Colonic mucosa (tissue), 4 donors: ENCODE results near the gene MTOR. TPM values are rescaled to one million over a fixed set of nuclear protein-coding genes. Genes with fewer than 3 reads are reported as not detected.

Experiments used
- DNase-seq: peaks from one replicate; pipeline ENCODE4 v3.0.0-alpha.2; 2020
- H3K27ac ChIP-seq: fragments of 200-600 bp; one replicate; pipeline ENCODE4 v1.8.0; 2021
- H3K27me3 ChIP-seq: fragments of 200-600 bp; one replicate; pipeline ENCODE4 v1.8.0; 2021
- H3K36me3 ChIP-seq: fragments of 200-600 bp; one replicate; pipeline ENCODE4 v1.8.0; 2021
- H3K4me1 ChIP-seq: fragments of 200-600 bp; one replicate; pipeline ENCODE4 v1.8.0; 2021; ENCODE audit warnings: mild to moderate bottlenecking
- H3K4me3 ChIP-seq: fragments of 200-600 bp; one replicate; pipeline ENCODE4 v1.8.0; 2021
- H3K9ac ChIP-seq, 2 donors: one replicate each; pipeline ENCODE4 v1.7.0; 2013; ENCODE audit warnings: control low read depth in 2 of 2, low read depth in 2 of 2, low read length in 2 of 2
- H3K9me3 ChIP-seq: fragments of 200-600 bp; one replicate; pipeline ENCODE4 v1.8.0; 2021
- intact Hi-C: fragments of 100-400 bp; cut with DNase I; formaldehyde crosslinking; loops from one replicate; pipeline ENCODE4 v1.14.1; 2022
- total RNA-seq, 2 donors: library from RNA; stranded (reverse); fragmentation: NEBNext Ultra II Directional in 1 of 2; extraction: Animal tissue kit (Norgen Biotek cat#: 25700) in 1 of 2; gene quantifications; one replicate each; pipeline ENCODE4 v1.2.1, GENCODE V29; 2021
- TF ChIP-seq, protein P1 (sequence below): fragments of 200-600 bp; IDR thresholded peaks from one replicate; pipeline ENCODE4 v1.8.0; 2022; ENCODE audit warnings: antibody characterized with exemption, mild to moderate bottlenecking
- donor health status: healthy.
- donor health status: DM: no; HTN: no; CAD: no.
- donor health status: DM: no; HTN: no; CAD: no.

MTOR gene
- total RNA-seq, 2 donors from 2014 or later: 29.9 to 50.2 TPM

DNA sequence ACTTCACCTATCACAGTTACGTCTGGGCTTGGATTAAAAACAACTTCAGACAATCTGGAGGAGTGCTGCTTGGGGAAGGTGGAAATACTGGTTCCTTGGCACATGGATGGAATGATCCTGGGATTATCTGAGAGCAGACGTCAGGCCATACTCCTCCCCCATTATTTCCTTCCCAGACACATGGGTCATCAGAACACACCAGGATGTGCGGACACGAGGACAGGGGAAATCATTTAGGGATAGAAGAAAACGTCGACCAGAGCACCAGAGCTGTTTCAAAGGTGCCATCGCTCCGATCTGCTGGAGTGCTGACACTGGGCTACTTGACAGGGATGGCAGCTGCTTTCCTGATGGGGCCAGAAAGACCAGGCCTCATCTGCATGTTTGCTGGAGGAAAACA lies 105.0 kb downstream of the MTOR start:
- Histone ChIP-seq H3K36me3 (no peaks in the 10 kb centered on the region), H3K9me3 (no peaks in the 10 kb centered on the region), H3K4me3 (no peak overlapping the region), H3K4me1 (no peaks in the 10 kb centered on the region), H3K9ac (no peak overlapping the region), H3K27me3 (no peaks in the 10 kb centered on the region), H3K27ac (no peak overlapping the region)
- TF ChIP-seq, protein P1, sequence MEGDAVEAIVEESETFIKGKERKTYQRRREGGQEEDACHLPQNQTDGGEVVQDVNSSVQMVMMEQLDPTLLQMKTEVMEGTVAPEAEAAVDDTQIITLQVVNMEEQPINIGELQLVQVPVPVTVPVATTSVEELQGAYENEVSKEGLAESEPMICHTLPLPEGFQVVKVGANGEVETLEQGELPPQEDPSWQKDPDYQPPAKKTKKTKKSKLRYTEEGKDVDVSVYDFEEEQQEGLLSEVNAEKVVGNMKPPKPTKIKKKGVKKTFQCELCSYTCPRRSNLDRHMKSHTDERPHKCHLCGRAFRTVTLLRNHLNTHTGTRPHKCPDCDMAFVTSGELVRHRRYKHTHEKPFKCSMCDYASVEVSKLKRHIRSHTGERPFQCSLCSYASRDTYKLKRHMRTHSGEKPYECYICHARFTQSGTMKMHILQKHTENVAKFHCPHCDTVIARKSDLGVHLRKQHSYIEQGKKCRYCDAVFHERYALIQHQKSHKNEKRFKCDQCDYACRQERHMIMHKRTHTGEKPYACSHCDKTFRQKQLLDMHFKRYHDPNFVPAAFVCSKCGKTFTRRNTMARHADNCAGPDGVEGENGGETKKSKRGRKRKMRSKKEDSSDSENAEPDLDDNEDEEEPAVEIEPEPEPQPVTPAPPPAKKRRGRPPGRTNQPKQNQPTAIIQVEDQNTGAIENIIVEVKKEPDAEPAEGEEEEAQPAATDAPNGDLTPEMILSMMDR: no peak
- no peak for DNase-seq
- intact Hi-C loops: no loop called here

DNA sequence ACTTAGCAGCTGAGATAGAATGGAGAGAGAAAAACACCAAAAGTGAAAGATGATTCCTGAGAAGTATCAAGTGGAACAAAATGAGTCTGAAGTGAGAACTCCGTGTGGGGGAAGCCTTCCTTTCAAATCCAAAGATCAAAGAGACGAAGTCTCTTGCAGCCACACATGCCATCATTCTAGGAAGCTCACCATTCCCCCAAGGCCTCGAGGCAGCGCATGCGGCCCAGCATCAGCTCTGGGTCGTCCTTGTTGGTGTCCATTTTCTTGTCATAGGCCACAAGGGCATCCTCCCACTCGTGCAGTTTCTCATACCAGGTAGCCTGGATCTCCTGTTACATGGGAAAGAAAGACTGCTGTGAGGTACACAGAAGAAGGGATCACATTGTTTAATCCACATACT lies 105.4 kb downstream of the MTOR start:
- H3K4me3 ChIP-seq: no peak overlapping the region
- H3K36me3 ChIP-seq: no peaks in the 10 kb centered on the region
- no peaks in the 10 kb centered on the region for H3K9me3 ChIP-seq
- H3K27ac ChIP-seq: no peak overlapping the region
- no peaks in the 10 kb centered on the region for H3K27me3 ChIP-seq
- intact Hi-C loops: no loop called here
- H3K9ac ChIP-seq: no peak overlapping the region
- TF ChIP-seq, protein P1: no peak
- no peaks in the 10 kb centered on the region for H3K4me1 ChIP-seq
- no peak for DNase-seq

DNA sequence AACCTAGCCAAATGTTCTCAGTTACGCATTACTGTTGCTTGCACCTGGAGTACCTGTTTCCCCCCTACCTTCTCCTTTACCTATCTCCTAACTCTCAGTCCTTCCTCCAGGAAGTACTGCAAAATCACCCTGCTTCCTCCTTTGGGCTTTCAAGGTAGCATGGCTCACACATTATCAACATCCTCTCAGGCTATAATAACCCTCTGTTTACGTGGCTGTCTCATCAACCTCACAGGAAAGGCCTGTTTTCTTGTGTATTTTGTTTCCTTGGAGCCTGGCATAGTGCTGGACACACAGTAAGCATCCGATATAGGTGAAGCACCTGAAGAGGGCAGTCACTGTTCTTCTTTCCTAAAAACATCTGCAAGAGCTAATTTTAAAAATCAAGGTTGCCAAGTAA lies 105.9 kb downstream of the MTOR start:
- Histone ChIP-seq H3K9ac (no peak overlapping the region), H3K4me3 (no peak overlapping the region), H3K9me3 (no peaks in the 10 kb centered on the region), H3K4me1 (no peaks in the 10 kb centered on the region), H3K36me3 (no peaks in the 10 kb centered on the region), H3K27ac (no peak overlapping the region), H3K27me3 (no peaks in the 10 kb centered on the region)
- intact Hi-C loops: no loop called here
- DNase-seq: no peak
- TF ChIP-seq, protein P1: no peak

DNA sequence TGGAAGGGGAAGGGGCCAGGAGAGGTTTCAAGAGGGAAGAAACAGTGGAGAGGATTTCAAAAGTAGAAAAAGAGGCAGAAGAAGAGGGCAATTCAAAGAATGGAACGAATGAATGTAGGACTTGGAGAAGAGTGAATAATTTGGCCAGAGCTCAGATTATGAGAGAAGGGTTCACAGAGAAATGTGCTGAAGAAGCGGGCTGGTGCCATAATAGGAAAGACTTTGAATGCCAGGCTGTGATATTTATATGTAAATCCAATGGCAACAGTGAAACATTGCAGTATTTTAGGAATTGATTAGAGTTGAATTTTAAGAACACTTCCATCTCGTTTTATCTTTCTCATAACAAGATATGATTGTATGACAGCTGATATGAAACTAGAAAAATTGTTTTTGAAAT lies 109.2 kb downstream of the MTOR start:
- Histone ChIP-seq H3K4me1 (no peaks in the 10 kb centered on the region), H3K36me3 (no peaks in the 10 kb centered on the region), H3K27me3 (no peaks in the 10 kb centered on the region), H3K9ac (no peak overlapping the region), H3K9me3 (no peaks in the 10 kb centered on the region), H3K4me3 (no peak overlapping the region), H3K27ac (no peak overlapping the region)
- DNase-seq: no peak
- TF ChIP-seq, protein P1: no peak
- intact Hi-C loops: no loop called here

DNA sequence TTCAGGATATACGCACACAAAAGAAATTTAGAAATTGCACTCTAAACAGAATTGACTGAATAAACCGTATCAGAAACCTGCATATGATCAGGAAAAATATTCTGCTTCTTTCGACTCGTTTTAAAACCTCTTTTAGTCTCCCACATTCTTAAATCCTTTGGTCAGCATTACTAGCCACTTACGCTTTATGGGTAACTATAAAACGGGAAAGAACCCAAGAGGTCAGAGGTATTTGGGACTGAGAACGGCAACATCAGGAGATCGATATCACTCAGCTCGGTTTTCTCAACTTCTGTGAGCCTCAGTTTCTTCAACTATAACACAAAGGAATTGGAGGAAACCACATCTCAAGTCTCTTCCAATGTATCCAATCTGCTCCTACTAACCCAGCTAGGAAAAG lies 109.6 kb downstream of the MTOR start:
- intact Hi-C loops: no loop called here
- Histone ChIP-seq H3K4me1 (no peaks in the 10 kb centered on the region), H3K9ac (no peak overlapping the region), H3K9me3 (no peaks in the 10 kb centered on the region), H3K4me3 (no peak overlapping the region), H3K27ac (no peak overlapping the region), H3K36me3 (no peaks in the 10 kb centered on the region), H3K27me3 (no peaks in the 10 kb centered on the region)
- TF ChIP-seq, protein P1: no peak
- no peak for DNase-seq
